CD4-positive, alpha-beta T cell (primary cell): Measurements from ENCODE around the gene TRAF5. TPM values are rescaled to one million over a fixed set of nuclear protein-coding genes. Genes with fewer than 3 reads are reported as not detected.
A peak's percentile ranks its signal among the peaks of the same experiment; 100 is the strongest.
"Not testable (repeated sequence)": the region's sequence is repeated elsewhere in the genome, so short reads cannot be mapped to it uniquely, and the experiment has no call there.

Experiments
- ATAC-seq: fragments of 200-7000 bp; cut with Tn5 transposase; one replicate; pipeline ENCODE4 v1.10.0; 2022; ENCODE audit warnings: mild to moderate bottlenecking; ENCODE audit not compliant: poor library complexity
- CTCF ChIA-PET: fragments of 350-600 bp; sonication (Branson Sonifier 250); formaldehyde crosslinking; loops from one replicate; lab custom pipeline; 2021; ENCODE audit warnings: antibody characterized with exemption, inconsistent platforms; lab: Charles Lee
- POLR2A ChIA-PET: fragments of 350-600 bp; sonication (Branson Sonifier 250); formaldehyde crosslinking; loops from one replicate; lab custom pipeline; 2021; ENCODE audit warnings: antibody characterized with exemption, inconsistent platforms; lab: Charles Lee
- DNase-seq, 14 experiments: peaks; one replicate each; pipeline ENCODE4 v3.0.0-alpha.2; 2013 to 2020; ENCODE audit warnings: mixed read lengths in 2 of 14
- H3K27ac ChIP-seq, 2 donors: one replicate each; pipeline versions ENCODE4 v1.5.1 to v1.7.0; 2013; ENCODE audit warnings: low read length in 2 of 2, low read depth in 1 of 2, mild to moderate bottlenecking in 1 of 2
- H3K27me3 ChIP-seq, 2 experiments: 1 replicate in 1 of 2; 2 replicates in 1 of 2; pipeline versions ENCODE4 v1.6.1 to v1.7.0; 2013; ENCODE audit warnings: low read length in 2 of 2, control low read depth in 1 of 2, mild to moderate bottlenecking in 1 of 2, moderate library complexity in 1 of 2; ENCODE audit not compliant: insufficient read depth in 2 of 2, control insufficient read depth in 1 of 2
- H3K36me3 ChIP-seq: one replicate; pipeline ENCODE4 v1.6.1; 2013; ENCODE audit warnings: low read length, control low read depth; ENCODE audit not compliant: insufficient read depth
- H3K4me1 ChIP-seq: one replicate; pipeline ENCODE4 v1.6.1; 2013; ENCODE audit warnings: low read length, control low read depth; ENCODE audit not compliant: insufficient read depth
- H3K4me3 ChIP-seq: one replicate; pipeline ENCODE4 v1.5.1; 2013; ENCODE audit warnings: mild to moderate bottlenecking, low read length, moderate library complexity
- H3K9me3 ChIP-seq, 2 experiments: 1 replicate in 1 of 2; 2 replicates in 1 of 2; pipeline versions ENCODE4 v1.6.1 to v1.7.0; 2013; ENCODE audit warnings: low read length in 2 of 2, mild to moderate bottlenecking in 2 of 2, control low read depth in 1 of 2, moderate library complexity in 1 of 2; ENCODE audit not compliant: control insufficient read depth in 1 of 2, insufficient read depth in 1 of 2
- H3K27ac Mint-ChIP-seq: one replicate; pipeline ENCODE4 v1.8.0; 2020; ENCODE audit warnings: mixed read lengths
- H3K27me3 Mint-ChIP-seq: one replicate; pipeline ENCODE4 v1.8.0; 2021; ENCODE audit warnings: mixed read lengths
- H3K36me3 Mint-ChIP-seq: one replicate; pipeline ENCODE4 v1.8.0; 2021; ENCODE audit warnings: low read depth, mixed read lengths
- H3K4me1 Mint-ChIP-seq: one replicate; pipeline ENCODE4 v1.8.0; 2021; ENCODE audit warnings: low read depth, mixed read lengths
- H3K4me3 Mint-ChIP-seq: one replicate; pipeline ENCODE4 v1.8.0; 2020; ENCODE audit warnings: mild to moderate bottlenecking, mixed read lengths
- H3K9me3 Mint-ChIP-seq: one replicate; pipeline ENCODE4 v1.8.0; 2020; ENCODE audit warnings: mixed read lengths
- intact Hi-C, 2 experiments: fragments of 100-400 bp; cut with DNase I in 1 of 2; cut with micrococcal nuclease in 1 of 2; formaldehyde crosslinking; loops; one replicate each; pipeline versions ENCODE4 v1.15.1 to v1.9.0; 2023 to 2025; cut with DNase I, micrococcal nuclease
- total RNA-seq, 174 experiments: library from RNA in 2 of 174; stranded (reverse) in 2 of 174; gene quantifications; one replicate each; pipeline ENCODE4 v1.2.3 and lab custom pipeline; 2021 to 2026
- TF ChIP-seq, protein P1 (sequence below): fragments of 200-600 bp; IDR thresholded peaks from one replicate; pipeline ENCODE4 v1.8.0; 2022; ENCODE audit warnings: antibody characterized with exemption, mild to moderate bottlenecking

Gene TRAF5
- total RNA-seq, 2 experiments from 2014 or later: 21.9 to 23.2 TPM

DNA sequence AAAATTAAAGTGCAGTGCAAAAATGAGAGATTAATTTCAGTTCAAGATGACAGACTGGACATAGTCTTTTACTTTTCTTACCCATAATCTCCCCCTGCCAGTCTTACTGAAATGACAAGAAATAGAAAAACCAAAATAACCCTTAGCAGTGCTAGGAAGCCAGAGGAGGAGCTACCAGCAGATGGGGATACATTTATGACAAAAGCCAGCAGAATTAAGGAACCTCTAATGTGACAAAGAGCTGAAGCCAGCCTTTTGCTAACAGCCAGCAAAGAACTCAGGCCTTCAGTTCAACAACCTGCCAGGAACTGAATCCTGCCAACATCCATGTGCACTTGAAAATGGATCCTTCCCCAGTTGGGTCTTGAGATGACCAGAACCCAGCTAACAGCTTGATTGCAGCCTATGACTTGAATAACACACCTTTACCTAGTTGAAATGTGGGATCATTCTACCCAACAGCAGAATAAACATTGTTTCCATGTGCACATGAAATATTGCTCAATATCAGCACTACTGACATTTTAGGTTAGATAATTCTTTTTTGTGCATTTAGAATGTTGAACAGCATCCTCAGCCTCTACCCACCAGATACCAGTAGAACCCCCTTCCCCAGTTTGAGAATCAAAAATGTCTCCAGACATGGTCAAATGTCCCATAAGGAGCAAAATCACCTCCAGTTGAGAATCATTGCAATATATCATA lies 7.9 kb upstream of the TRAF5 start:
- TF ChIP-seq, protein P1, sequence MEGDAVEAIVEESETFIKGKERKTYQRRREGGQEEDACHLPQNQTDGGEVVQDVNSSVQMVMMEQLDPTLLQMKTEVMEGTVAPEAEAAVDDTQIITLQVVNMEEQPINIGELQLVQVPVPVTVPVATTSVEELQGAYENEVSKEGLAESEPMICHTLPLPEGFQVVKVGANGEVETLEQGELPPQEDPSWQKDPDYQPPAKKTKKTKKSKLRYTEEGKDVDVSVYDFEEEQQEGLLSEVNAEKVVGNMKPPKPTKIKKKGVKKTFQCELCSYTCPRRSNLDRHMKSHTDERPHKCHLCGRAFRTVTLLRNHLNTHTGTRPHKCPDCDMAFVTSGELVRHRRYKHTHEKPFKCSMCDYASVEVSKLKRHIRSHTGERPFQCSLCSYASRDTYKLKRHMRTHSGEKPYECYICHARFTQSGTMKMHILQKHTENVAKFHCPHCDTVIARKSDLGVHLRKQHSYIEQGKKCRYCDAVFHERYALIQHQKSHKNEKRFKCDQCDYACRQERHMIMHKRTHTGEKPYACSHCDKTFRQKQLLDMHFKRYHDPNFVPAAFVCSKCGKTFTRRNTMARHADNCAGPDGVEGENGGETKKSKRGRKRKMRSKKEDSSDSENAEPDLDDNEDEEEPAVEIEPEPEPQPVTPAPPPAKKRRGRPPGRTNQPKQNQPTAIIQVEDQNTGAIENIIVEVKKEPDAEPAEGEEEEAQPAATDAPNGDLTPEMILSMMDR: no peak
- Histone ChIP-seq H3K4me1 (peaks cover 4% of the 10 kb centered on the region), H3K4me3 (no peak overlapping the region), H3K27me3 (no peaks in the 10 kb centered on the region), H3K27ac (no peak overlapping the region), H3K9me3 (no peaks in the 10 kb centered on the region), H3K36me3 (peaks cover 21% of the 10 kb centered on the region)
- POLR2A ChIA-PET: interaction anchor here (0.7 to 1.1 kb wide), 2 partner anchors 9 to 10 kb away, joined by 3 read pairs; no protein-coding TSS in a partner anchor
- Mint-ChIP-seq H3K36me3 (peaks cover 15% of the 10 kb centered on the region), H3K27ac (no peak overlapping the region), H3K9me3 (no peaks in the 10 kb centered on the region), H3K4me3 (no peak overlapping the region), H3K4me1 (peaks cover 11% of the 10 kb centered on the region), H3K27me3 (no peaks in the 10 kb centered on the region)
- CTCF ChIA-PET: interaction anchor here (0.6 to 1.5 kb wide), 2 partner anchors 10 to 40 kb away, joined by 3 to 4 read pairs; no protein-coding TSS in a partner anchor
- intact Hi-C loops: no loop called here
- DNase-seq (no peak), ATAC-seq (no peak)

DNA sequence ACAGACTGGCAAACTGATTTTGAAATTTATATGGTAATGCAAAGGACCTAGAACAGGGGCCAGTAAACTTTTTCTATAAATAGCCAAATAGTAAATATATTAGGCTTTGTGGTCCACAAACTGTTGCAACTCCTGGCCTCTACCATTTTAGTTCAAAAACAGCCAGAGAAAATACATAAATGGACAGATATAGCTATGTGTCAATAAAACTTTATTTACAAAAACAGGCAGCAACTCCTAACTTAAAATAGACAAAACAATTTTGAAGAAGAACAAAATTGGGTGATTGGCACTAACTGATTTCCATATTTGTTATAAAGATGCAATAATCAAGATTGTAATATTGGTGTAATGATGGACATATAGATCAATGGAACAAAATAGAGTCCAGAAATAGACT lies 6.7 kb upstream of the TRAF5 start:
- CTCF ChIA-PET: no interaction called here
- peaks cover 9% of the 10 kb centered on the region for H3K36me3 ChIP-seq
- Mint-ChIP-seq H3K4me1 (peaks cover 17% of the 10 kb centered on the region), H3K36me3 (peaks cover 6% of the 10 kb centered on the region), H3K9me3 (no peaks in the 10 kb centered on the region), H3K4me3 (no peak overlapping the region), H3K27me3 (no peaks in the 10 kb centered on the region), H3K27ac (no peak overlapping the region)
- H3K4me3 ChIP-seq: no peak overlapping the region
- no peak for DNase-seq
- no peaks in the 10 kb centered on the region for H3K9me3 ChIP-seq
- no peak for ATAC-seq
- peaks cover 4% of the 10 kb centered on the region for H3K4me1 ChIP-seq
- no peaks in the 10 kb centered on the region for H3K27me3 ChIP-seq
- intact Hi-C loops: loop anchor here in 1 of 2 experiments (10.0 kb wide), 2 partner anchors 55 kb away; no protein-coding TSS in a partner anchor
- H3K27ac ChIP-seq: no peak overlapping the region
- TF ChIP-seq, protein P1: no peak
- POLR2A ChIA-PET: no interaction called here

DNA sequence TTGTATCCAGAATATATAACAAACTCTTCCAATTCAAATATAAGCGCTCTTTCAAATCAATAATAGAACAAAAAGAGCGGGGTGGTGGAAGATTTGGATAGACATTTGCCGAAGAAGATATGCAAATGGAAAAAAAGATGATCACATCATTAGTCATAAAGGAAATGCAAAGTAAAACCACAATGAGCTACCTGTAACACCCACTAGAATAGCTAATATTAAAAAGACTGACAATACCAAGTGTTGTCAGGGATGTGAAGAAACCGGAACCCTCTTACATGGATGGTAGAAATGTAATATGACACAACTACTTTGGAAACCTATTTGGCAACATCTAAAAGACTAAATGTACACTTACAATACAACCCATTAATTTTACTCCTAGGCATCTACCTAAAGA lies 5.7 kb upstream of the TRAF5 start:
- Mint-ChIP-seq H3K4me1 (peaks cover 28% of the 10 kb centered on the region), H3K27ac (no peak overlapping the region), H3K27me3 (no peaks in the 10 kb centered on the region), H3K36me3 (no peaks in the 10 kb centered on the region), H3K4me3 (no peak overlapping the region), H3K9me3 (no peaks in the 10 kb centered on the region)
- TF ChIP-seq, protein P1: no peak
- no peak overlapping the region for H3K27ac ChIP-seq
- no peaks in the 10 kb centered on the region for H3K36me3 ChIP-seq
- peak in 1 of 14 experiments; percentile 39 for DNase-seq
- no peaks in the 10 kb centered on the region for H3K9me3 ChIP-seq
- H3K27me3 ChIP-seq: no peaks in the 10 kb centered on the region
- CTCF ChIA-PET: interaction anchor here (0.9 kb wide), 1 partner anchor 156 kb away, joined by 3 read pairs; no protein-coding TSS in a partner anchor
- H3K4me3 ChIP-seq: no peak overlapping the region
- intact Hi-C loops: loop anchor here in 1 of 2 experiments (10.0 kb wide), 2 partner anchors 54 to 56 kb away; no protein-coding TSS in a partner anchor
- POLR2A ChIA-PET: no interaction called here
- H3K4me1 ChIP-seq: peaks cover 15% of the 10 kb centered on the region
- ATAC-seq: peak; percentile 33

DNA sequence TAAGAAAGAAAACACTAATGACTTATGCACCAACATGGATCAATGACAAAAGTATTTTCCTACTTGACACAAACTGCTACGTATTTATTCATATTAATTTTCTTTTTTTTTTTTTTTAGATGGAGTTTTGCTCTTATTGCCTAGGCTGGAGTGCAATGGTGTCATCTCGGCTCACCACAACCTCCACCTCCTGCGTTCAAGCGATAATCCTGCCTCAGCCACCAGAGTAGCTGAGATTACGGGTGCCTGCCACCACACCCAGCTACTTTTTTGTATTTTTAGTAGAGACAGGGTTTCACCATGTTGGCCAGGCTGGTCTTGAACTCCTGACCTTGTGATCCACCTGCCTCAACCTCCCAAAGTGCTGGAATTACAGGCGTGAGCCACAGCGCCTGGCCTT lies 5.0 kb upstream of the TRAF5 start:
- H3K27me3 ChIP-seq, H3K27me3 Mint-ChIP-seq, CTCF ChIA-PET, H3K27ac Mint-ChIP-seq, H3K27ac ChIP-seq, H3K4me3 Mint-ChIP-seq, H3K4me3 ChIP-seq, H3K36me3 ChIP-seq, ATAC-seq, H3K9me3 Mint-ChIP-seq, H3K36me3 Mint-ChIP-seq, DNase-seq, H3K9me3 ChIP-seq: not testable (repeated sequence)
- H3K4me1 ChIP-seq: peaks cover 20% of the 10 kb centered on the region
- H3K4me1 Mint-ChIP-seq: peaks cover 33% of the 10 kb centered on the region
- POLR2A ChIA-PET: interaction anchor here (1.2 kb wide), 1 partner anchor 155 kb away, joined by 3 read pairs; no protein-coding TSS in a partner anchor
- intact Hi-C loops: loop anchor here (2.0 to 10.0 kb wide), 4 partner anchors 53 to 333 kb away; no protein-coding TSS in a partner anchor
